Measurements from ENCODE around the gene NDFIP1. TPM values are rescaled to one million over a fixed set of nuclear protein-coding genes. Genes with fewer than 3 reads are reported as not detected.

The NDFIP1 gene
- total RNA-seq, 1 experiment from 2014 or later, result 50.8 TPM

- intact Hi-C loops (cut with micrococcal nuclease), result loop anchor here (5.0 kb wide), 1 partner anchor 69 kb away; no protein-coding TSS in a partner anchor
- Mint-ChIP-seq H3K4me1 (ENCODE audit: insufficient read depth, unreplicated experiment) (peaks cover 17% of the 10 kb centered on the region), H3K36me3 (ENCODE audit: insufficient read depth, unreplicated experiment) (no peaks in the 10 kb centered on the region), H3K27ac (ENCODE audit: low read depth, unreplicated experiment) (no peak overlapping the region), H3K4me3 (ENCODE audit: unreplicated experiment) (no peak overlapping the region), H3K27me3 (ENCODE audit: insufficient read depth, unreplicated experiment) (no peaks in the 10 kb centered on the region), H3K9me3 (ENCODE audit: unreplicated experiment) (no peaks in the 10 kb centered on the region)
- no peak for DNase-seq (ENCODE audit: unreplicated experiment)
- BruUV-seq (replicated peaks), result no TSS peak
- ChIA-PET CTCF (interaction anchor here (0.9 kb wide), 1 partner anchor 14 kb away, joined by 4 read pairs; no protein-coding TSS in a partner anchor), POLR2A (interaction anchor here (0.7 to 2.2 kb wide), 3 partner anchors 13 to 27 kb away, joined by 3 to 20 read pairs (median 3); partner anchors contain the start of gene NDFIP1)
- no peak for TF ChIP-seq CTCF (IDR thresholded peaks at IDR 0.05; ENCODE audit: unreplicated experiment)
These were observed 12.2 kb upstream of the NDFIP1 start for GRCh38 chr5:142096382-142096781.

GRCh38 chr5:142097681-142098080, 10.9 kb upstream of the NDFIP1 start:
- BruUV-seq (replicated peaks), result no TSS peak
- TF ChIP-seq CTCF (IDR thresholded peaks at IDR 0.05; ENCODE audit: unreplicated experiment), result no peak
- ChIA-PET CTCF (interaction anchor here (0.6 to 1.7 kb wide), 5 partner anchors 11 to 120 kb away, joined by 3 to 9 read pairs (median 4); partner anchors contain the start of gene NDFIP1), POLR2A (interaction anchor here (0.6 to 3.5 kb wide), 16 partner anchors 12 to 764 kb away, joined by 3 to 68 read pairs (median 4); partner anchors contain the start of gene NDFIP1)
- H3K4me1 Mint-ChIP-seq (ENCODE audit: insufficient read depth, unreplicated experiment), result peaks cover 18% of the 10 kb centered on the region
- no peaks in the 10 kb centered on the region for H3K36me3 Mint-ChIP-seq (ENCODE audit: insufficient read depth, unreplicated experiment)
- no peaks in the 10 kb centered on the region for H3K27me3 Mint-ChIP-seq (ENCODE audit: insufficient read depth, unreplicated experiment)
- H3K27ac Mint-ChIP-seq (ENCODE audit: low read depth, unreplicated experiment), result no peak overlapping the region
- intact Hi-C loops (cut with micrococcal nuclease), result loop anchor here (5.0 kb wide), 1 partner anchor 70 kb away; no protein-coding TSS in a partner anchor
- H3K9me3 Mint-ChIP-seq (ENCODE audit: unreplicated experiment), result no peaks in the 10 kb centered on the region
- H3K4me3 Mint-ChIP-seq (ENCODE audit: unreplicated experiment), result peak overlapping the region; percentile 6
- peak; percentile 95 for DNase-seq (ENCODE audit: unreplicated experiment)

- intact Hi-C loops (cut with micrococcal nuclease), result loop anchor here (5.0 kb wide), 1 partner anchor 71 kb away; no protein-coding TSS in a partner anchor
- BruUV-seq (replicated peaks), result no TSS peak
- DNase-seq (ENCODE audit: unreplicated experiment), result no peak
- H3K27ac Mint-ChIP-seq (ENCODE audit: low read depth, unreplicated experiment), result no peak overlapping the region
- no peaks in the 10 kb centered on the region for H3K27me3 Mint-ChIP-seq (ENCODE audit: insufficient read depth, unreplicated experiment)
- H3K4me3 Mint-ChIP-seq (ENCODE audit: unreplicated experiment), result no peak overlapping the region
- ChIA-PET CTCF (interaction anchor here (0.6 to 1.7 kb wide), 5 partner anchors 10 to 121 kb away, joined by 3 to 9 read pairs (median 4); partner anchors contain the start of gene NDFIP1), POLR2A (interaction anchor here (0.6 to 3.5 kb wide), 12 partner anchors 11 to 764 kb away, joined by 3 to 68 read pairs (median 3); partner anchors contain the start of gene NDFIP1)
- no peak for TF ChIP-seq CTCF (IDR thresholded peaks at IDR 0.05; ENCODE audit: unreplicated experiment)
- peaks cover 23% of the 10 kb centered on the region for H3K4me1 Mint-ChIP-seq (ENCODE audit: insufficient read depth, unreplicated experiment)
- H3K9me3 Mint-ChIP-seq (ENCODE audit: unreplicated experiment), result no peaks in the 10 kb centered on the region
- H3K36me3 Mint-ChIP-seq (ENCODE audit: insufficient read depth, unreplicated experiment), result no peaks in the 10 kb centered on the region
These were observed 10.3 kb upstream of the NDFIP1 start for GRCh38 chr5:142098275-142098674.

- no peak for TF ChIP-seq CTCF (IDR thresholded peaks at IDR 0.05; ENCODE audit: unreplicated experiment)
- no peaks in the 10 kb centered on the region for H3K36me3 Mint-ChIP-seq (ENCODE audit: insufficient read depth, unreplicated experiment)
- intact Hi-C loops (cut with micrococcal nuclease), result loop anchor here (5.0 kb wide), 1 partner anchor 72 kb away; no protein-coding TSS in a partner anchor
- ChIA-PET CTCF (interaction anchor here (0.5 to 1.7 kb wide), 5 partner anchors 9 to 102 kb away, joined by 3 to 5 read pairs (median 3); no protein-coding TSS in a partner anchor), POLR2A (interaction anchor here (1.0 to 3.5 kb wide), 5 partner anchors 10 to 48 kb away, joined by 3 to 68 read pairs (median 7); partner anchors contain the start of gene NDFIP1)
- H3K4me3 Mint-ChIP-seq (ENCODE audit: unreplicated experiment), result no peak overlapping the region
- peaks cover 23% of the 10 kb centered on the region for H3K4me1 Mint-ChIP-seq (ENCODE audit: insufficient read depth, unreplicated experiment)
- H3K9me3 Mint-ChIP-seq (ENCODE audit: unreplicated experiment), result no peaks in the 10 kb centered on the region
- H3K27me3 Mint-ChIP-seq (ENCODE audit: insufficient read depth, unreplicated experiment), result no peaks in the 10 kb centered on the region
- H3K27ac Mint-ChIP-seq (ENCODE audit: low read depth, unreplicated experiment), result no peak overlapping the region
- no TSS peak for BruUV-seq (replicated peaks)
- peak; percentile 24 for DNase-seq (ENCODE audit: unreplicated experiment)
These were observed 9.6 kb upstream of the NDFIP1 start for GRCh38 chr5:142098931-142099330.
